HCT116 (cell line): ENCODE data around the gene ZCCHC3. TPM values are rescaled to one million over a fixed set of nuclear protein-coding genes. Genes with fewer than 3 reads are reported as not detected.

Experiments
- ATAC-seq: fragments of 200-7000 bp; cut with Tn5 transposase; 2 replicates; pipeline ENCODE4 v1.9.1; 2020; ENCODE audit warnings: mild to moderate bottlenecking, moderate library complexity
- BruUV-seq: library from RNA; stranded (reverse); fragments of 400-500 nt; replicated peaks from 2 replicates; lab custom pipeline; 2021; lab: Mats Ljungman, UMichigan
- CTCF ChIA-PET: fragments of 300-600 bp; sonication (Branson Sonifier 250); formaldehyde crosslinking; loops from one replicate; lab custom pipeline; 2021; ENCODE audit warnings: antibody characterized with exemption; lab: Charles Lee
- POLR2A ChIA-PET: fragments of 300-600, 350-600 bp; sonication (Branson Sonifier 250); formaldehyde crosslinking; loops from one replicate; lab custom pipeline; 2021; ENCODE audit warnings: antibody characterized with exemption; lab: Charles Lee
- RAD21 ChIA-PET, 2 experiments: fragments of 300-600 bp; sonication (Branson Sonifier 250); formaldehyde crosslinking; loops; one replicate each; lab custom pipeline; 2023; ENCODE audit warnings: low total read pairs in 2 of 2; ENCODE audit not compliant: uncharacterized antibody in 2 of 2, unreplicated experiment in 2 of 2, low non-redundant PET in 1 of 2; lab: Charles Lee
- DNase-seq: peaks from one replicate; pipeline ENCODE4 v3.0.0-alpha.2; 2010; ENCODE audit warnings: low read depth, low spot score
- H2AFZ ChIP-seq: fragments of 200-600 bp; shearing (Covaris generic), sonication (generic); 2 replicates; pipeline ENCODE4 v1.6.1; 2017; ENCODE audit warnings: low read depth, mixed run types, mixed read lengths, antibody characterized with exemption, low read length; ENCODE audit not compliant: poor library complexity, severe bottlenecking
- H3K27ac ChIP-seq: 2 replicates; pipeline ENCODE4 v1.5.1; 2012; ENCODE audit warnings: low read depth, low read length
- H3K27me3 ChIP-seq: fragments of 200-600 bp; sonication (generic); 2 replicates; pipeline ENCODE4 v1.6.1; 2016; ENCODE audit warnings: mixed run types, low read length, mixed read lengths; ENCODE audit not compliant: insufficient read depth
- H3K36me3 ChIP-seq, 2 experiments: fragments of 200-500 bp in 1 of 2; fragments of 200-600 bp in 1 of 2; sonication (Bioruptor generic) in 1 of 2; sonication (generic) in 1 of 2; 2 replicates each; pipeline versions ENCODE4 v1.5.1 to v1.6.1; 2014 to 2016; ENCODE audit warnings: low read length in 2 of 2, inconsistent platforms in 1 of 2, mixed read lengths in 1 of 2, mixed run types in 1 of 2; ENCODE audit not compliant: insufficient read depth in 2 of 2, control insufficient read depth in 1 of 2
- H3K4me1 ChIP-seq, 2 experiments: fragments of 200-600 bp in 1 of 2; sonication (generic) in 1 of 2; 2 replicates each; pipeline versions ENCODE4 v1.5.1 to v1.6.1; 2012 to 2017; ENCODE audit warnings: low read length in 2 of 2, inconsistent platforms in 1 of 2, mild to moderate bottlenecking in 1 of 2, mixed read lengths in 1 of 2, mixed run types in 1 of 2, moderate library complexity in 1 of 2; ENCODE audit not compliant: insufficient read depth in 2 of 2, control insufficient read depth in 1 of 2
- H3K4me2 ChIP-seq: fragments of 200-600 bp; sonication (generic); 2 replicates; pipeline ENCODE4 v1.6.1; 2017; ENCODE audit warnings: mixed run types, low read length, mixed read lengths
- H3K4me3 ChIP-seq, 2 experiments: fragments of 200-600 bp in 1 of 2; sonication (generic) in 1 of 2; replicated peaks in 1 of 2; 2 replicates each; pipeline ENCODE4 v1.5.1; 2011 to 2016; ENCODE audit warnings: low read length in 2 of 2, control low read depth in 1 of 2, low read depth in 1 of 2, mild to moderate bottlenecking in 1 of 2, mixed read lengths in 1 of 2, mixed run types in 1 of 2
- H3K79me2 ChIP-seq: fragments of 200-600 bp; sonication (generic); 2 replicates; pipeline ENCODE4 v1.6.1; 2017; ENCODE audit warnings: mild to moderate bottlenecking, mixed run types, low read length, moderate library complexity, mixed read lengths; ENCODE audit not compliant: insufficient read depth
- H3K9ac ChIP-seq: fragments of 200-600 bp; sonication (generic); 2 replicates; pipeline ENCODE4 v1.6.1; 2016; ENCODE audit warnings: low read length, mixed read lengths
- H3K9me2 ChIP-seq: fragments of 200-600 bp; sonication (generic), shearing (Covaris generic); 2 replicates; pipeline ENCODE4 v1.6.1; 2017; ENCODE audit warnings: mixed run types, mild to moderate bottlenecking, moderate library complexity; ENCODE audit not compliant: insufficient read depth
- H3K9me3 ChIP-seq, 2 experiments: fragments of 200-500 bp in 1 of 2; fragments of 200-600 bp in 1 of 2; sonication (Bioruptor generic) in 1 of 2; sonication (generic) in 1 of 2; 2 replicates each; pipeline ENCODE4 v1.6.1; 2014 to 2017; ENCODE audit warnings: low read length in 2 of 2, mixed read lengths in 2 of 2, inconsistent platforms in 1 of 2, low read depth in 1 of 2, mild to moderate bottlenecking in 1 of 2, mixed run types in 1 of 2, moderate library complexity in 1 of 2; ENCODE audit not compliant: control insufficient read depth in 1 of 2, insufficient read depth in 1 of 2
- H4K20me1 ChIP-seq: fragments of 200-600 bp; sonication (generic), shearing (Covaris generic); 2 replicates; pipeline ENCODE4 v1.6.1; 2017; ENCODE audit warnings: mixed run types, mild to moderate bottlenecking, moderate library complexity; ENCODE audit not compliant: insufficient read depth
- CBX3 ChIP-seq: IDR thresholded peaks from 2 replicates; pipeline ENCODE4 v1.6.1; 2012; ENCODE audit warnings: low read depth
- CEBPB ChIP-seq: IDR thresholded peaks from 2 replicates; pipeline ENCODE4 v1.6.1; 2012; ENCODE audit warnings: low read depth
- EGR1 ChIP-seq: IDR thresholded peaks from 2 replicates; pipeline ENCODE4 v1.6.1; 2012; ENCODE audit warnings: low read depth
- ELF1 ChIP-seq: IDR thresholded peaks from 2 replicates; pipeline ENCODE4 v1.6.1; 2012; ENCODE audit warnings: low read depth, borderline replicate concordance
- EZH2 ChIP-seq: fragments of 200-600 bp; sonication (generic); IDR thresholded peaks from 2 replicates; pipeline ENCODE4 v1.6.1; 2017; ENCODE audit warnings: antibody characterized with exemption, mixed run types
- EZH2phosphoT487 ChIP-seq: fragments of 200-600 bp; IDR thresholded peaks from 2 replicates; pipeline ENCODE4 v1.6.1; 2018; ENCODE audit warnings: antibody characterized with exemption, borderline replicate concordance
- FOSL1 ChIP-seq: IDR thresholded peaks from 2 replicates; pipeline ENCODE4 v1.6.1; 2012; ENCODE audit warnings: low read depth
- JUND ChIP-seq: IDR thresholded peaks from 2 replicates; pipeline ENCODE4 v1.6.1; 2012
- POLR2AphosphoS5 ChIP-seq: IDR thresholded peaks from 2 replicates; pipeline ENCODE4 v1.6.1; 2011; ENCODE audit warnings: mild to moderate bottlenecking, low read depth, low read length, moderate library complexity
- SIN3A ChIP-seq: IDR thresholded peaks from 2 replicates; pipeline ENCODE4 v1.6.1; 2012; ENCODE audit warnings: low read depth
- SRF ChIP-seq: IDR thresholded peaks from 2 replicates; pipeline ENCODE4 v1.6.1; 2012; ENCODE audit warnings: low read depth
- TCF7L2 ChIP-seq: IDR thresholded peaks from 2 replicates; pipeline ENCODE4 v1.7.0; 2011; ENCODE audit warnings: borderline replicate concordance, inconsistent platforms; ENCODE audit not compliant: insufficient read depth, insufficient read length; ENCODE audit errors: extremely low read depth
- YY1 ChIP-seq: IDR thresholded peaks from 2 replicates; pipeline ENCODE4 v1.6.1; 2011; ENCODE audit warnings: low read length, low read depth, moderate library complexity, mild to moderate bottlenecking; ENCODE audit not compliant: insufficient replicate concordance; ENCODE audit errors: extremely low read depth
- intact Hi-C: fragments of 100-400 bp; cut with micrococcal nuclease; formaldehyde crosslinking; loops from 2 replicates; pipeline ENCODE4 v1.10.0; 2022
- total RNA-seq: library from RNA; stranded (reverse); gene quantifications from one replicate; pipeline ENCODE4 v1.2.1, GENCODE V29; 2021; ENCODE audit not compliant: unreplicated experiment
- TF ChIP-seq, protein P1 (sequence below): IDR thresholded peaks from 2 replicates; pipeline ENCODE4 v1.6.1; 2011; ENCODE audit warnings: mild to moderate bottlenecking, low read length, moderate library complexity; ENCODE audit not compliant: insufficient replicate concordance; ENCODE audit errors: extremely low read depth
- TF ChIP-seq, protein P2 (sequence below): IDR thresholded peaks from 2 replicates; pipeline ENCODE4 v1.6.1; 2012; ENCODE audit warnings: low read depth
- TF ChIP-seq, protein P3 (sequence below): IDR thresholded peaks from 2 replicates; pipeline ENCODE4 v1.6.1; 2012
- TF ChIP-seq, protein P4 (sequence below): IDR thresholded peaks from 2 replicates; pipeline ENCODE4 v1.6.1; 2012
- TF ChIP-seq, protein P5 (sequence below), 3 experiments: fragments of 200-600 bp in 1 of 3; sonication (generic) in 1 of 3; IDR thresholded peaks in 2 of 3; conservative IDR thresholded peaks in 1 of 3; 2 replicates each; pipeline ENCODE4 v1.5.1; 2012 to 2017; ENCODE audit warnings: low read depth in 2 of 3, low read length in 2 of 3, antibody characterized with exemption in 1 of 3, borderline replicate concordance in 1 of 3, control low read depth in 1 of 3, mild to moderate bottlenecking in 1 of 3, mixed read lengths in 1 of 3, mixed run types in 1 of 3, moderate library complexity in 1 of 3; ENCODE audit not compliant: insufficient read depth in 1 of 3

ZCCHC3 gene
- total RNA-seq, 1 experiment from 2014 or later, result 19.3 TPM

DNA sequence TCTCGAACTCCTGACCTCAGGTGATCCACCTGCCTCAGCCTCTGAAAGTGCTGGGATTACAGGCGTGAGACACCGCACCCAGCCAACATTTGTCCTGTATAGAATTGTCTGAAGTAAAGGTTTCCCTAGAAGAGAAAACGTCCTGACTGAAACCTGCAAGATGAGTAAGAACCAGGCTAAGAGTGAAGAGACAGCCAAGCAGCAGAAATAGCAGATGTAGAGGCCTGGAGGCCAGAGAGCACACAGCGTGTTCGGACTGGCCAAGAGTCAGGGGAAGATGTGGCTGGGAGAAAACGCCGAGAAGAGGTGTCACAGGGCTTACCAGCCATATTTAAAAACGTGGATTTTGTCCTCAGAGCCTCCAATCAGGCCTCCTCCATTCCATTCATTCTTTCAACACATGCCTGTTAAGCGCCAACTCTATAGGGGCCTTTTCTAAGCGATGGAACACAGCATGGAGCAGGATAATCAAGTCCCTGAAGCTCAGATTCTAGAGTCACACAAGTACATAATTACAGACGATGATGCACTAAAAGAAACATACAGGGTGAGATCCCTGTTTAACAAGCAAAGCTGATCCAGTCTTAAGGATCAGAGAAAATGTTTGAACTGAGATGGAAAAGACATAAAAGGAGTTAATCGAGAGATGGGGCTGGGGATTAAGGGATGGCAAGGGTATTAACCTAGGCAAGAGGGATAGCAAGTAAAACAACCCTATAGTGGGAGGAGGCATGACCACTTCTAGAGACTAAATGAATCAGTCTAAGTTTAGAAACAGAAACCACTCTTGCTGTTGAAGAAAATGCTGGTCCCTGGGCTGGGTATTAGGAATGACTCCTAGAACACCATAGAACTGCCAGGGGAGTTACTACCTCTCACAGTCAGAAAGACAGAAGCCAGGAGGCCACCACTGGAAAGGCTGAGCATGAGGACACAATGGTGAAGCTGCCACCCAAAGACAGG lies 4.8 kb downstream of the ZCCHC3 start:
- intact Hi-C loops, result no loop called here
- no peak for DNase-seq
- H3K27me3 ChIP-seq, result no peaks in the 10 kb centered on the region
- H2AFZ ChIP-seq, result no peak overlapping the region
- ChIA-PET POLR2A (no interaction called here), CTCF (no interaction called here), RAD21 (no interaction called here)
- H3K4me3 ChIP-seq, result no peak overlapping the region
- H3K79me2 ChIP-seq, result peaks cover 35% of the 10 kb centered on the region
- H3K9me2 ChIP-seq, result no peaks in the 10 kb centered on the region
- BruUV-seq, result no TSS peak
- H3K27ac ChIP-seq, result no peak overlapping the region
- peaks cover 14 to 37% of the 10 kb centered on the region in 2 experiments for H3K4me1 ChIP-seq
- no peak overlapping the region for H3K4me2 ChIP-seq
- no peak overlapping the region for H3K9ac ChIP-seq
- no peak for ATAC-seq
- H3K36me3 ChIP-seq, result peaks cover 4 to 18% of the 10 kb centered on the region in 2 experiments; a peak in 3 of 4 replicates
- H3K9me3 ChIP-seq, result no peaks in the 10 kb centered on the region
- H4K20me1 ChIP-seq, result peaks cover 3% of the 10 kb centered on the region; the same call in 1 of the 2 replicates
- TF ChIP-seq SIN3A, result no peak
- TF ChIP-seq, protein P1, sequence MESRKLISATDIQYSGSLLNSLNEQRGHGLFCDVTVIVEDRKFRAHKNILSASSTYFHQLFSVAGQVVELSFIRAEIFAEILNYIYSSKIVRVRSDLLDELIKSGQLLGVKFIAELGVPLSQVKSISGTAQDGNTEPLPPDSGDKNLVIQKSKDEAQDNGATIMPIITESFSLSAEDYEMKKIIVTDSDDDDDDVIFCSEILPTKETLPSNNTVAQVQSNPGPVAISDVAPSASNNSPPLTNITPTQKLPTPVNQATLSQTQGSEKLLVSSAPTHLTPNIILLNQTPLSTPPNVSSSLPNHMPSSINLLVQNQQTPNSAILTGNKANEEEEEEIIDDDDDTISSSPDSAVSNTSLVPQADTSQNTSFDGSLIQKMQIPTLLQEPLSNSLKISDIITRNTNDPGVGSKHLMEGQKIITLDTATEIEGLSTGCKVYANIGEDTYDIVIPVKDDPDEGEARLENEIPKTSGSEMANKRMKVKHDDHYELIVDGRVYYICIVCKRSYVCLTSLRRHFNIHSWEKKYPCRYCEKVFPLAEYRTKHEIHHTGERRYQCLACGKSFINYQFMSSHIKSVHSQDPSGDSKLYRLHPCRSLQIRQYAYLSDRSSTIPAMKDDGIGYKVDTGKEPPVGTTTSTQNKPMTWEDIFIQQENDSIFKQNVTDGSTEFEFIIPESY, result no peak
- TF ChIP-seq POLR2AphosphoS5, result no peak
- TF ChIP-seq, protein P2, sequence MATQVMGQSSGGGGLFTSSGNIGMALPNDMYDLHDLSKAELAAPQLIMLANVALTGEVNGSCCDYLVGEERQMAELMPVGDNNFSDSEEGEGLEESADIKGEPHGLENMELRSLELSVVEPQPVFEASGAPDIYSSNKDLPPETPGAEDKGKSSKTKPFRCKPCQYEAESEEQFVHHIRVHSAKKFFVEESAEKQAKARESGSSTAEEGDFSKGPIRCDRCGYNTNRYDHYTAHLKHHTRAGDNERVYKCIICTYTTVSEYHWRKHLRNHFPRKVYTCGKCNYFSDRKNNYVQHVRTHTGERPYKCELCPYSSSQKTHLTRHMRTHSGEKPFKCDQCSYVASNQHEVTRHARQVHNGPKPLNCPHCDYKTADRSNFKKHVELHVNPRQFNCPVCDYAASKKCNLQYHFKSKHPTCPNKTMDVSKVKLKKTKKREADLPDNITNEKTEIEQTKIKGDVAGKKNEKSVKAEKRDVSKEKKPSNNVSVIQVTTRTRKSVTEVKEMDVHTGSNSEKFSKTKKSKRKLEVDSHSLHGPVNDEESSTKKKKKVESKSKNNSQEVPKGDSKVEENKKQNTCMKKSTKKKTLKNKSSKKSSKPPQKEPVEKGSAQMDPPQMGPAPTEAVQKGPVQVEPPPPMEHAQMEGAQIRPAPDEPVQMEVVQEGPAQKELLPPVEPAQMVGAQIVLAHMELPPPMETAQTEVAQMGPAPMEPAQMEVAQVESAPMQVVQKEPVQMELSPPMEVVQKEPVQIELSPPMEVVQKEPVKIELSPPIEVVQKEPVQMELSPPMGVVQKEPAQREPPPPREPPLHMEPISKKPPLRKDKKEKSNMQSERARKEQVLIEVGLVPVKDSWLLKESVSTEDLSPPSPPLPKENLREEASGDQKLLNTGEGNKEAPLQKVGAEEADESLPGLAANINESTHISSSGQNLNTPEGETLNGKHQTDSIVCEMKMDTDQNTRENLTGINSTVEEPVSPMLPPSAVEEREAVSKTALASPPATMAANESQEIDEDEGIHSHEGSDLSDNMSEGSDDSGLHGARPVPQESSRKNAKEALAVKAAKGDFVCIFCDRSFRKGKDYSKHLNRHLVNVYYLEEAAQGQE, result no peak
- no peak for TF ChIP-seq FOSL1
- TF ChIP-seq CBX3, result no peak
- TF ChIP-seq, protein P3, sequence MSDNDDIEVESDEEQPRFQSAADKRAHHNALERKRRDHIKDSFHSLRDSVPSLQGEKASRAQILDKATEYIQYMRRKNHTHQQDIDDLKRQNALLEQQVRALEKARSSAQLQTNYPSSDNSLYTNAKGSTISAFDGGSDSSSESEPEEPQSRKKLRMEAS, result no peak
- TF ChIP-seq JUND, result no peak
- no peak for TF ChIP-seq ELF1
- TF ChIP-seq EZH2phosphoT487, result no peak
- TF ChIP-seq TCF7L2, result no peak
- TF ChIP-seq EZH2, result no peak
- TF ChIP-seq EGR1, result no peak
- no peak for TF ChIP-seq CEBPB
- TF ChIP-seq SRF, result no peak
- TF ChIP-seq, protein P4, sequence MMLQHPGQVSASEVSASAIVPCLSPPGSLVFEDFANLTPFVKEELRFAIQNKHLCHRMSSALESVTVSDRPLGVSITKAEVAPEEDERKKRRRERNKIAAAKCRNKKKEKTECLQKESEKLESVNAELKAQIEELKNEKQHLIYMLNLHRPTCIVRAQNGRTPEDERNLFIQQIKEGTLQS, result no peak
- TF ChIP-seq, protein P5, sequence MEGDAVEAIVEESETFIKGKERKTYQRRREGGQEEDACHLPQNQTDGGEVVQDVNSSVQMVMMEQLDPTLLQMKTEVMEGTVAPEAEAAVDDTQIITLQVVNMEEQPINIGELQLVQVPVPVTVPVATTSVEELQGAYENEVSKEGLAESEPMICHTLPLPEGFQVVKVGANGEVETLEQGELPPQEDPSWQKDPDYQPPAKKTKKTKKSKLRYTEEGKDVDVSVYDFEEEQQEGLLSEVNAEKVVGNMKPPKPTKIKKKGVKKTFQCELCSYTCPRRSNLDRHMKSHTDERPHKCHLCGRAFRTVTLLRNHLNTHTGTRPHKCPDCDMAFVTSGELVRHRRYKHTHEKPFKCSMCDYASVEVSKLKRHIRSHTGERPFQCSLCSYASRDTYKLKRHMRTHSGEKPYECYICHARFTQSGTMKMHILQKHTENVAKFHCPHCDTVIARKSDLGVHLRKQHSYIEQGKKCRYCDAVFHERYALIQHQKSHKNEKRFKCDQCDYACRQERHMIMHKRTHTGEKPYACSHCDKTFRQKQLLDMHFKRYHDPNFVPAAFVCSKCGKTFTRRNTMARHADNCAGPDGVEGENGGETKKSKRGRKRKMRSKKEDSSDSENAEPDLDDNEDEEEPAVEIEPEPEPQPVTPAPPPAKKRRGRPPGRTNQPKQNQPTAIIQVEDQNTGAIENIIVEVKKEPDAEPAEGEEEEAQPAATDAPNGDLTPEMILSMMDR (IDR thresholded peaks at IDR 0.05 in 2 of 3, conservative IDR thresholded peaks at IDR 0.05 in 1 of 3; ENCODE audit: borderline replicate concordance in 1 of 3, insufficient read depth in 1 of 3, low read depth in 2 of 3, low read length in 2 of 3), result no peak
- no peak for TF ChIP-seq YY1
